Islet of Langerhans (tissue), 1 donor: ENCODE measurements around the gene TK1.

Source experiments
- FAIRE-seq: peaks from one replicate; lab custom pipeline; 2011; peaks lifted over from hg19 to GRCh38; lab: Jason Lieb, UNC

The TK1 gene

DNA sequence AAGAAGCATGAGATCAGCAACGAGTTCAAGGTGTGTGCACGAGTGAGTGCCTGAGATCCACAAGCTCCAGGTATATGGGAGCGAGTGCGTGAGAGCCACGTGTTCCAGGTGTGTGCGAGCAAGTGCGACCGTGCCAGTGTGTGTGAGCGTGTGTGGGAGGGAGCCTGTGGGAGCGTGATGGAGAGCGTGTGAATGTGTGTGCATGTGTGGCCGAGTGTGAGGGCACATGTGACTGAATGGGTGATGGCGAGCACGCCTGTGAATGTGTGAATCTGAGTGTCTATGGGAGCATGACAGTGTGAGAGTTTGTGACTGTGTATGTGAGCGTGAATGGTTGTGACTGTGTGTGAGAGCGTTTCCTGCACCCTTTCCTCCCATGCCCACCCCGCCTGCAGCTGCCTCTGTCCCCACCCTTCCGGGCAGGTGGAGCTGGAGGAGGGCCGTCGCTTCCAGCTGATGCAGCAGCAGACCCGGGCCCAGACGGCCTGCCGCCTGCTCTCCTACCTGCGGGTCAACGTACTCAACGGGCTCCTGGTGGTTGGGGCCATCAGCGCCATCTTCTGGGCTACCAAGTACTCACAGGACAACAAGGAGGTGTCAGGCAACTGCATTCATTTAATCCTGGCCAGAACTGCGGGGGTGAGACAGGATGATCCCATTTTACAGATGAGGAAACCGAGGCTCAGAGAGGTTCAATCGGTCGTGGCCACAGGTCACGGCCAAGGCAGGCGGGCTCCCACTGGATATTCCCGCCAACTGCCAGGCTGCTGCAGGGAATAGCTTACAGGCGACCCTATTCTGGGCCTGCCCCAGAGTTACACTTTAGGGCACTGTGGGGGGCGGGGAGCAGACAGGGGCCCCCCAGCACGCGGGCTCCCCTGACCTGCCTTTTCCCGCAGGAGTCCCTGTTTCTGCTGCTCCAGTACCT is 52.6 kb downstream of the TK1 start:
- no peak for FAIRE-seq

DNA sequence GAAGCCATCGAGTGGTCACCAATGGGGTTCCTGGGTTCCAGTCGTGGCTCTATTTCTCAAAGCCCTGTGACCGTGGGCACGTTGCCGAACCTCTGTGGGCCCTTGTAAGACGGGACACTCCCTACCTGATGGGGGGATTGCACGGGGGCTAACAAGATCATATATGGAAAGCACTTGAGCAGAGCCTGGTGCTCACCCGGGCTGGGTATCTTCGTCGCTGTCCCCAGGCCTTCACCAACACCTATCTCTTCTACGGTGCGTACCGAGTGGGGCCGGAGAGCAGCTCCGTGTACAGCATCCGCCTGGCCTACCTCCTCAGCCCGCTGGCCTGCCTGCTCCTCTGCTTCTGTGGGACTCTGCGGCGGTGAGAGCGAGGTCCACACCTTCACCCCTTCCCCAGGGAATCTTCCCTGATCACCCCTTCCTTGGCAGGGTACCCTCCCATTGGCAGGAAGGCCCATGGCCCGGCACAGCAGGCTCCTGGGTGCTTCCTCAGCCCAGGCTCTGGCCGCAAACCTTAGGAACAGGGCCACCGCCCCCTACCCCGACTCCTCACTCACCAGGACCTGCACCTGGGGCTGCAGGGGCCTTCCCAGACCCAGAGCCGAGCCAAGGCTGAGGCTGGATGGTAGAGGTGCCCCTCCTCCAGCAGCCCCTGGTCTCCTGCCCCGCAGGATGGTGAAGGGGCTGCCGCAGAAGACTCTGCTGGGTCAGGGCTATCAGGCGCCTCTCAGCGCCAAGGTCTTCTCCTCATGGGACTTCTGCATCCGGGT is 53.5 kb downstream of the TK1 start:
- no peak for FAIRE-seq

DNA sequence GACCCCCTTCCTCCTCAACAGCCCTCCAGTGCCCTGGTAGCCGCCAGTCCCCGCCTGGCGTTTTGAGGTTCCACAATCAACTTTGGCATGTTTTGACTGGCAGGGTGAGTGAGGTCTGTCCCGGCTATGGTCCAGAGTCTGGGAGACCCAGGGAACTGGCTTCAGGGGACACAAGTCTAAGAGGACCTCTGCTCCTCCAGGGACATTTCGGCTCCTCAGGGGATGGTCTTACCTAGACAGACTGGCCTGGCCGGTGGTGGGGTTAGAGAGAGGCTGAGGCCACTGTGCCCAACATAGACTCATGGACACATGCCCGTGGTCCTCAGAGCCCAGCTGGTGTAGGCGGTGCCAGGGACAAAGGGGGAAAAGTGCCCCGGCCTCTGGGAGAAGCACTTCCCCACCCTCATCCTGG is 54.1 kb downstream of the TK1 start:
- no peak for FAIRE-seq

DNA sequence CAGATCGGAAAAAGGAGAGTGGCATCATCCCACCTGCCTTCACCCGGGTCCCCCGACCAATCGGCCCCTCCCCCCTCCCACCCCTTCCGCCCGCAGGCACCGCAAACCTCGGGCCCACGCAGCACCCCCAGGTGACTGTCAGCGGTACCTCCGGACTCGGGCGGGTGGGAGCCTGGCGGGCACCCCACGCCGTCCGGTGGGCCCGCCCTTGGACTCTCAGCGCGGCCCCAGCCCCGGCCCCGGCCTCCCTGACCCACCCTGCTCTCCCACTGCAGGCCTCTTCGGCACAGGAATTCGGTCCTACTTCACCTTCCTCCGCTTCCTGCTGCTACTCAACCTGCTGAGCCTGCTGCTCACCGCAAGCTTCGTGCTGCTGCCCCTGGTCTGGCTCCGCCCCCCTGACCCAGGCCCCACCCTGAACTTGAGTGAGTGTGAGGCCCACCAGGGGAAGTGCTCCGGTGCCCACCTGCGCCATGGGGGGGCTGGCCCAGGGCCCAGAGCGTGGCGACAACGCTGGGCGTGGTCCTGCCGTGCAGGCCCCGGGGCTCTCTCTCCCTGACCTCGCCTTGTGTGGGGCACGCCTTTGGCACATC is 54.7 kb downstream of the TK1 start:
- FAIRE-seq = no peak

DNA sequence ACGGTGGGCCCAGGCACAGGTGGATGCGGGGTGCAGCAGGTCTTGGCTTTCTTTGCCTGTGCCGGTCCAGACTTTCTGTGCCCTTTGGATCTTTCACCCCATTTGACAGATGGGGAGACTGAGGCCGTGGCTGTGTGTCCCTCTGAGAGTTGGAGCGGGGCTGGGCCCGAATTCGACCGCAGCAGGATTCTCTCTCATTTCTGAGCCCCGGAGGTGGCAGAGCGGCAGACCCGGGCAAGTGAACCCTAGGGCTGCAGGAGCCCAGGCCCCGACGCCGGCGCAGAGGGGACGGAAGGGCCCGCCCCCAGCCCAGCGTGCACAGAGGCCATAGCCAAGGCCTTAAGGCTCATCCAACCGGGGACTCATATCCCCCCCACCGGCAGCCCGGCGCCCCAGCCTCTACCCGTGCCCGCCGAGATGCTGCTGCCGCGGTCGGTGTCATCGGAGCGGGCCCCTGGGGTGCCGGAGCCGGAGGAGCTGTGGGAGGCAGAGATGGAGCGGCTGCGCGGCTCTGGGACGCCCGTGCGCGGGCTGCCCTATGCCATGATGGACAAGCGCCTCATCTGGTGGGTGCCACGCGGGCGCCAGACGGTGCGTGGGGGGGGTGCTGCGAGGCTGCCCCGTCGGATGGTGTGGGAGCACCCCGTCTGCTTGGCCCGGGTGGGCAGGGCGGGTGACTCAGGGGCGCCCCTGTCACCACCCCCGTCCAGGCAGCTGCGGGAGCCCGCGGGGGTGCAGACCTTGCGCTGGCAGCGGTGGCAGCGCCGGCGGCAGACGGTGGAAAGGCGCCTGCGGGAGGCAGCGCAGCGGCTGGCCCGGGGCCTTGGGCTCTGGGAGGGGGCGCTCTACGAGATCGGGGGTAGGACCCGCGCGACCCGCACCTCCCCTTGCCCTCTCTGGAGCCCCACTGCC is 55.4 kb downstream of the TK1 start:
- FAIRE-seq = no peak

DNA sequence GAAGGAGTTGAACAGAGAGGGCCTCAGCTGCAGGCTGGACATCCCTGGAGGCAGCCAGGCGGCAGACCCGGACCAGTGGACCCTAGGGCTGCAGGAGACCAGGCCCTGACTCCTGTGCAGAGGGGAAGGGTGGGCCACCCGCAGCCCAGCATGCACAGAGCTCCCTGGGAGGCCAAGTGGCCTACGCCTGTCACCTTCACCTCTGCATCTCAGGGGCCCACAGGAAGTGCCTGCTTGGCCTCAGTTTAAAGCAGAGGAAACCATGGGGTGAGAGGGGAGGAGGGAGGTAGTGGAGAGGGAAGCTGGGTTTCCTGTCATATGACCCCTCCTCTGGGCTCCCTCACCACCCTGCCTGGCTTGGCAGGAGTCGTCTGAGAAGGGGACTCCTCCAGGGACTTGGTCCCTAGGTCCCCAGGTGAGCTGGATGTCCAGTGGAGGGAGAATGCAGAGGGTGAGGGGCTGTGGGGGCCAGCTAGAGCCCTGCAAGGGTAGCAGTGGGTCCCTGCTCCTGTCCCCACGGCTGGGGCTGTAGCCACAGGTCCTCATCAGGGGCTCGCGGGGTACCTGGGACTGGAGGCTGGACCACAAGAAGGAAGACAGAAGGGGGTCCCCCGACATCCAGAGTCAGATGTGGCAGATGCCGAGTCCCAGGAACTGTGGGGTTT is 56.3 kb downstream of the TK1 start, which contains the start of gene TMC8:
Gene TMC8, plus strand, starts transcription at position 335 of the 665 bp plus-strand sequence. CDS start 818 bp downstream, outside the sequence.
- FAIRE-seq = no peak

DNA sequence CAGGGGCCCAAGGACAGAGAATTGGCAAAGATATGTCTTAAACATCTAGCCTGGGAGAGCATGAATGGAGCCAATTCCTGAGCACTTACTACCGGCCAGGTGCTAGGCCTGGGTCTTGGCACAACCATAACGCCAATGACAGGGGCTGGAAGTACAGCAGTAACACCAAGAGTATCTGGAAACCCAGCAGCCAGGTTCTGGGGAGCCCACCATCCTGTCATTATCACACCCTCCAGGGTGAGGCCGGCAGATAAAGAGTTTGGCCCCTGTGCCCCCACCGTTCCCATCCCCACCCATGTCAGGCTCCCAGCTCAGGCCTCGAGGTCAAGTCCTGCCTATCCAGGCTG is 56.8 kb downstream of the TK1 start:
- FAIRE-seq = no peak

DNA sequence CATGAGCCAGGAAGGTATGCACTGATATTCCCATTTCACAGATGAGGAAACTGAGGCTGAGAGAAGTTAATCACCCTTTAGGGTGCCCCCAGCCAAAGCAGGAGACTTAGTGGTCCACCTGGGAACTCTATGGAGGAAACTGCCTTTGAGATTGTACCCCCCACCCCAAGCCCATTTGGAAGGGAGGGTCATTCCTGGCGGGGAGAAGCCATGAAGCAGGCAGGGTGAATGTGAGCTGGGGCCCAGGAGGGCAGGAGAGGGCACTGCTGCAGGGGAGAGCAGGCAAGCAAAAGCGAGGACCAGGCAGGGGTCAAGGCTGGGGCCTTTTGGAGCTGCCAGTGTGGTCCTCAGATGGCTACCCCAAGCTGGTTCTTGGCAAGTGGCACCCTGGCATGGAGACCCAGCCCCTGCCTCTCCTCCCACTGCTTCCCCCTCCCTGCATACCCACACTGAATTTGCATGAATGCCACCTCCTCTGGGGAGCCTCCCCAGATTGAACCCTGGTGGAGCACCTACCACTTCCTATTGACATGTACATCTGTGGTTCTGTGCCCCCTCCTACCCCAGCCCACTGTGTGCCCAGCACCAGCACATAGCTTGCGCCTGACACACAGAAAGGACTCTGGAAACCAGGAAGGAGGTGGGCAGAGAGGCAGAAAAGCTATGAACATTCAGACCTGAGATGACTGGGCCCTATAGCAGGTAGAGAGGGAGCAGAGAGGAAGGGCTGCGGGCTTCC is 57.3 kb downstream of the TK1 start:
- FAIRE-seq = no peak

DNA sequence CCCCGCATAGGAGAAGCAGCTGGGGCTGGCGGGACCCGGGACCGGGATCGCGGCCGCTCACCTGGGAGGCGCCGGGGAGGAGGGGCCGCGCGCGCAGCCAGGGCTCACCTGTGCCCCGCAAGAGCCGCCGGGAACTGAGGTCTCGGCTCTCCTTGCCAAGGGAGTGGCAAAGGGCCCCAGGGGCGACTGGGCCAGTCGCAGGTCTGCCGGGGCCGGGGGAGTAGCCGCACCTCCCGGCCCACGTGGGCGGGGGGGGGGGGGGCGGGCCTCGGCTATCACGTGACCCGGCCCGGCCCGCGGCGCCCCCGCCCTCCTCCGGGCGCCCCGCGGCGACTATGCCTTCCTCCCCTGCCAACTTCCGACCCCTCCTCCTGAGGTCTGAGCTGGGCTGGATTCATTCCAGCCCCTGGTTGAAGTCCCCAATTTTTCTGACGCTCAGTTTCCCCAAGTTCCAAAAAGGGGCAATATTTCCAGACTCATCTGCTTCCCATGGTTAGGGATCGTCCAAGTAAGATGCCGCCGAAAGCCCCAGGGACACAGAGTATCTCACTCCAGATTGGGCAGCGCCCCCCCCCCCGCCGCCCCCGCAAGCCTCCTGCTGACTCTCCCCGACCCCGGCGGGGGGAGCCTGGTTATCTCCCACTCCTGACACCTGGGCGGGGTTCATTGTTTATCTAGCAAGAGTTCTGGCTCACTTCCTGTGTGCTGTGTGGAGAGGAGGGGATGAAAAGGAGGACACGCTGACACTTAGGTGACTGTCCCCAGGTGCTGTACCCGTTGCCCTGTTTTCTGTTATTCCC is 58.1 kb downstream of the TK1 start, which contains the start of gene TMC6:
Gene TMC6, minus strand, starts transcription at position 205 of the 800 bp plus-strand sequence. CDS start 1,923 bp downstream, outside the sequence.
- FAIRE-seq = no peak

DNA sequence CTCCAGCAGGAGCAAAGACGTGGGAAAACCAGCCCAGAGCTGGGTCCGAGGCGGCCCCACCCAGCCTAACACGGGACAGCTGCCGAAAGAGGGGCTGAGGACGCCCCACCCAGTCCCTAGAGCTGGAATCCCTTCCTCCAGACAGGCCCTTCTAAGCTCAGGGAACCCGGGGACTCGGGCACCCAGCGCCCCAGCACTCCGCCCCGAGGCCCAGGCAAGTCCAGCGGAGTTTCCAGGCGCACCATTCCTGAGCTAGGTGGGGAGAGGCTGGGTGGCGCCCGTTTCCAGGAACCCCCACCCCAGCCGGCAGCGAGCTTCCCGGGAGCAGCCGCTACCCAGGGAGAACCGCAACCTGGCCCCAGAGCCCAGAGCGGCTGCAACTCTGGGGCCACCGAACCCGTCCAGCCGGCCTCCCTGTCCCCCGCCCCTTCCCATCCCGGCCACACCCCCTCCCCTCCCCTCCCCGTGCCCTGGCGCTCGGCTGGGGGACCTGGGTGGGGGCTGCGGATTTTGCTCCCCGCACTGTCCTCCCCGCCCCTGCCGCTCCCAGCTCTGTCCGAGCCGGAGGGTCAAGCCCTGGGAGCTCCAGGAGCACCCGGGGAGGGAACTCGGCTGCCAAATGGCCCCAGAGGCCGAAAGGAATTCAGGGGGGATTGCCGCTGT is 58.8 kb downstream of the TK1 start:
- no peak for FAIRE-seq

DNA sequence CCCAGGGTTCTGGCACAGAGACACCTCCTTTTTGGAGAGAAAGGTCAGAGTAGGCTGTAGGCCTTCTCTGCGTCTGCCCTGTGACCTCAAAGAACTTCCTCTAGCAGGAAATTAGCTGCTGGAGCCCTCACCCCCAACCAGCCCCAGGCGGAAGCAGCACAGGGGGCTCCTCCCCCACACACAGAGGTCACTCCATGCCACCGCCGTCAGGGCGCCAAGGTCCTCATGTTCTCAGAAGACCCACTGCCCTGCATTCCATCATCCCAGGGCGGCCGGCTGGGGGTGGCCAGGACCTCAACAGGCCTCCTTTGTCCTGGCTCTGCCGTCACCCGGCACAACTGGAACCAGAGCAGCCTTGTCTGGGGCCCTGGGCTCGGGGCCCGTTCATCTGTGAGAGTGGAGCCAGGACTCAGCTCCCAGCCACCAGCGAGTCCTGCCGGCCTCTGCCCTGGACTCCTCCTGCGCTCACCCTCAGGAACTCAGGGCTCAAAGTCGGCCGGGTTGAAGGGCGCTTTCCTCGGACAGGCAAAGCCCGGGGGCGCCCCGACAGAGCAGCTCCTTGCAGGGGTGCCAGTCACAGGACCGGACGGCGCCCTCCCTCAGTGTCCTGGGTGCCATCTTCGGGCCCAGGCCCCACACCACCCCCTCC is 59.5 kb downstream of the TK1 start:
- no peak for FAIRE-seq

DNA sequence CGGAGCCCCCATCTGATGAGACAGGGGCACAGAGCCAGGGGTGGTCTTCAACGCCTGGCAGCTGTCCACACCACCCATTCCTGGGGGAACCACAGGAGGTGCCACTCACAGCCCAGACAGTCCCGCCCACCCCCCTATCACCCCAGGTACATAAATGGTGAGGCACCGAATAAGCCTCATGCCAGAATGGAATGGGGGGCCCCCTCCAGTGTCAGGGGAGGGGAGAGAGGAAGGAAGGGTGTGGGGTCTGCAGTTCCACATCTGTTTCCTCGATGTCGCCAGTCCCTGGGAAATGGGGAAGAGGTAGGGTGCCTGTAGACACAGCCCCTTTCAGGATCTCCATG is 60.0 kb downstream of the TK1 start:
- FAIRE-seq = no peak

DNA sequence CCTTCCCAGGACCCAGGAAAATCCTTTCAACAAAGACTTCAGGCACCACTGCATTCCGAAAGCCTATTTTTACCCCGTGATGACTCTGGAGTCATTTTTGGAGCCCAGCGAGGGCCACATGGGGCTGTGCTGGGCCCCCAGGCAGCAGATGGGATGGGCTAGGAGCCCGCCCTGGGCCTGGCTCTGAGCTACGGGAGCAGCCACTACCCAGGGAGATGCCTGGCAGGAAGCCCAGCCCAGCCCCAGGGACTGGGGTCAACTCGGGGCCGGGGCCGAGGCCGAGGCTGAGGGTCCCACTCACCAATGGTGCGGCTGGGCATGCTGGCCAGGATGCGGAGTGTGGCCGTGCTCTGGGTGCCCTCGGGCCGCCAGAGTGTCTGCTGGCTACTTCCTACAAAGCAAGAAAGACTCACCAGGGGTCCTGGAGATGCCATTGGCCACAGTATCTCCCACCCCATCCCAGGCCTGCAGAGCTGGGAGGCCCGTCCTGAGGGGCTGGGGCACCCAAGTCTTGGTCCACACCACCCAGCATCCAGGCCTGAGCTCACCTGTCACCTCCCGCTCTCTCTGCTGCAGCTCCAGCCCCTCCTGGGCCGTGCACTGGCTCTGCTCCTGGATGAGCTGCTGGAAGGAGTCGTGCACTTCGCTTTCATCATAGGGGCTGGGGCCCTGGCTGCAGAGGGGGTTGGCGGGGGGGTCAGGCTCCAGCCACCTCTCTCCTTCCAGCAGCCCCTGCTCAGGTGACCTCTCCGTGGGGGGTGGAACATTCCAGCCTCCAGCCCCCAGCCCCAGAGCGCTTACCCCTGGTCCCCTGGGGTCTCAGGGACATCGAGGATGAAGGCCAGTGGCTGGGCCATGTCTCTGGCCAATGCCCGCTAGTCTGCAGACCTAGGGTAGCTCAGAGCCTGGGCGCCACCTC is 60.6 kb downstream of the TK1 start:
- no peak for FAIRE-seq

DNA sequence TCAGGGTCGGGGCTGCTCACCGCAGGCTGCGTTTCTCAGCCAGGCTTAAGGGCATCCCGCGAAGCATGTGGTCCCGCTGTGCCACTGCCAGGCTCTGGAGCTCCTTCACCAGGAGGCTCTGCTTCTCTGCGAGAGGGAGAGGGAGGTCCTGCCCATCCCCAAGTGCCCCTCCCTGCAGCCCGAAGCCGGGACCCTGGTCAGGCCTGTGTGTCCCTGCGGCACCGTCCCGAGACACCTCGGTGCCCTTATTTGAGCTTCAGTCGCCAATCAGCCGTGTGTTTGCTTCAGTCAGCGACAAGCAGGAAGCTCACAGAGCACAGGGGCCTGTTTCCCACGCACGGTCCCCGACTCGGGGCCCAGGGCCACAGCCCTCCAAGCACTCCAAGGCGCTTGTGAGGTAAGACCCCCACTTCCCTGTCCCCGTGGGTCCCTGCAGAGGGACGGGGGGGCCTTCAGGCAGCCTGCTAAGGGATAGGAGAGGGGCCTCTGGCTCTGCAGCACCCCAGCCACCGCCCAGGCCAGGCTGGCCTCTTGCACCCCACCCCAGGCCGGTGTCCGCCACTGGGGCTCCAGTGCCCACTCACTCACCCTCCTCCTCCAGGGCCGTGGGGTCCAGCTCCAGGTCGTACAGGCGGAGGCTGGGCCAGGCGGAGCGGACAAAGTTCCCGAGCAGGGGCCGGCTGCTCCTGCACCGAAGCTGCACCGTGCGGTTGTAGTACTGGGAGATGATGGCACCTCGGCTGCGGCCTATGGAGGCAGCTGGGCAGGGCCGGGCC is 61.5 kb downstream of the TK1 start:
- no peak for FAIRE-seq

DNA sequence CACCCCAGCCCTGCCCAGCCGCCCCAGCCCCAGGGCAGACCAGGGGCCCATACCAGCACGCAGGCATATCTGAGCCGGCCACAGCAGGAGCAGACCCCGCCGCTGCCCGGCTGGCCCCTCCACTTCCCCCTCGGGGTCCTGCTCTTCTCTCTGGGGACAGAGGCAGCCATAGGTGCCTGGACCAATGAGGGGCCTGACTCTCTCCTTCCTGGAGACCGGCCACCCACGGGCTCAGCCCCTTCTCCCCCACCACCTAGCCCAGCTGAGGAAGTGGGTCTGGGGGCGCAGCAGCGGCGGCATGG is 62.1 kb downstream of the TK1 start:
- FAIRE-seq = no peak
